HK-2 (cell line): ENCODE data around the gene VGLL3.

Experiments used
- DNase-seq: peaks from one replicate; pipeline ENCODE4 v3.0.0-alpha.2; 2018; ENCODE audit not compliant: unreplicated experiment

VGLL3 gene

DNA sequence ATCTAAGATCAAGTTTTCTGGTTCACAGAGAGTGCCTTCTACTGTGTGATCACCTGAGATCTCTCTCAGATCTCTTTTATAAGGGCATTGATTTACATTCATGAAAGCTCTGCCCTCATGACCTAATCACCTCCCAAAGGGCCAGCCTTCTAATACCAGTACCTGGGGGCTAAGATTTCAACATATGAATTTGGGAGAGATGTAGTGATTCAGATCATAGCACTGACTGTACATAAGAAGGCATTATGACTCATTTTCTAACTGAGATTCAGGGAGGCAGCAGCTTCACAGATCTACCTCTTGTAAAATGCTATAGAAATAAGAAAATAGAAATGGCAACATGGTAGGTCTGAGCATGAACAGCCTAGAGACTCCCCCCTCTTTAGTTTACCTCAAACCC lies 39.6 kb downstream of the VGLL3 start:
- DNase-seq = no peak

DNA sequence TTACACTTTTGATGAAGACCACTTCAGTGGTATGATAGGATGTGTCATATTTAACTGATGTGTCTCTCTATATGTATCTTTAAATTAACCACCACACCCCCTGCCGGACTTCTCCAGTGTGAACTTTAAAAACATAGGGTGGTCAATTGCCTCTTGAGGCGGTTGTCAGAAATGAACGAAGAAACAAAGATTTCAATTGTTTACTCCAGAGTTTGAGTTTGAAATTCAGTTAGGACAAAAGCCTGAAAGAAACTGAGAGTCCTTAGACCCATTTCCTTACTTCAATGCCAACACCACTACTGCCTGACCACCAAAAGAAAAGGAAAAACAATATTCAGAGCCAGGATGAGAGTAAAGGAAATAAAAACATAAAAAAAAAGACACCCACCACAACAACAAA lies 40.2 kb downstream of the VGLL3 start:
- DNase-seq = no peak

DNA sequence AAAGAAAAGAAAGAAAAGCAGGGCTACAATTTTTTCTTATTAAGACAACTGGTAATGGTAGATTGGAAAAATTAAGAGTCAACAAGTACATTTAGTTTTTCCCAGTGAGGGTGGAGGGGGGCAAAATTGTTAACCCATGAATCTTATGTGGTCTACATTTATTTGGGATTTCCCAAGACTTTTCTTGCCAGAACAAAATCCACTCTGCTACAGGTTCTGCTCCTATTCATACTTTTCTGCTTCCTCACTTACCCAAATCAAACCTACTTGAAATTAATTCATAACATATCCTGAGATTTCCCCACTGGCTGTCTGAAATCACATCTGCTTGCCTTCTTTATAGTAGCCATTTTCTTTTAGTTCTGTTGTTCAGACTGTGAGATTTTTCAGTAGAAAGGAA lies 41.1 kb downstream of the VGLL3 start:
- DNase-seq = no peak

DNA sequence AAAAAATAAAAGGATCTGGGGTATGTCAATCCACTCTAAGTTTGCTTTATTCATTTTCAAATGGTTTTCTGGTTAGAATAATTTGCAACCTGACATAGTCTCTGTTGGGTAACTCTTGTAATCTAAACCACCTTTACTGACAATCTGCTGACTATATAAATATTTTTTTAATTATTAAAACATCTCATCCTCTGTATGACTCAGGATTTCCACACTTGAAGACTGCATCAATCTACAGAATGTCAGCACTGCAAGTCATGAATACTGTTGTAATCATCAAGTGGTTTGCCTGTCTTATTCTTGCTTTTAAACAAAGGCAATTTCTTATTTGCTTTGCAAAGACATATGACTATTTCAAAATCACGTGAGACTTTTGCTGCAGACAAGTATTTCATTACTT lies 42.1 kb downstream of the VGLL3 start:
- DNase-seq = no peak

DNA sequence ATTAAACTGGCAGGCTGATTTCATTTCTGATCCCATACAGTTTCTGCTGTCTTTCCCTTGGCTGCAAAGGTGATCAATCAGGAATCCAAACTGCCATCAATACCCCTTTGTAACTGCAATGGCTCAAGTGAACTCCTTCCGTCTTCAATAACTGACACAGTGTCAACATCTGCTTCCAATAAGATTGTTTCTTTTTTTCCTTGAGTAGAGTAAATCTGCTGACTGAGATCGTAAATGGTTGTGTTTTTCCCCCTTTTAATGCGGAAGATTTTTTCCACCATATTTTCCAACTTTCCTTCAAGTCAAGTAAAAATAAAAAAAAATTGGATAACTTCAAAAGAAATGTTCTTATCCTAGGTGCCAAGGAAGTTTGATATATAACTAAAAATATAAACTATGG lies 48.7 kb downstream of the VGLL3 start:
- DNase-seq = no peak

DNA sequence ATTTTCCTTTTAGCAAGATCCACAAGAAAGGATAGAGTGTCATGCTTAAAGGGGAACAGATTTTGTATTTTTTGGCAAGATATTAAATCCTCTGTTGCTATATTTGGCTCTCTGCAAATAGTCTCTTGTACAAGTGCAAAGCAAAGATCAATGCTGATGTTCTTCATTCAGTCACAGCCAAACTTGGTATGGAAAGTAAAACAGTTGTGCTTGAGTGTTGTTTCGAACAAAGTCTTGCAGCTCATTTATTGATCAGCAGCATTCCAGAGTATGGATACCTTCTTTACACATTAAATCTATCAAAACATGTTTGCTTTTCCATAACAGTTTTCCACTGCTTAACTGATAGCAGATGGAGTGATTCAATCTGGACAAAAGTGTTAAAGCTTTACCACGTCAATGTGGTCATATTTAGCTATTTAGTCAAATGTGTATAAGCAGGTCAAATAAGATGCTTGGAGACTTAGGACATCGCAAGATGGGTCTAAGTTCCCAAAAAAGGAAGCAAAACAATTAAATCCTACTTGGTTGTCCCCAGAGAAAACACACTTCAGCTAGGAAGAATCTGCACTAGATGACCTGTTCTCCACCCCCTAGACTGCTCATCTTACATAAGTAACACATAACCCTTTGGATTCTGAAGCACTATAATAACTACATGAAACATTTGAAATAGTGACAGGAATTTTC lies 52.4 kb downstream of the VGLL3 start:
- DNase-seq = no peak

DNA sequence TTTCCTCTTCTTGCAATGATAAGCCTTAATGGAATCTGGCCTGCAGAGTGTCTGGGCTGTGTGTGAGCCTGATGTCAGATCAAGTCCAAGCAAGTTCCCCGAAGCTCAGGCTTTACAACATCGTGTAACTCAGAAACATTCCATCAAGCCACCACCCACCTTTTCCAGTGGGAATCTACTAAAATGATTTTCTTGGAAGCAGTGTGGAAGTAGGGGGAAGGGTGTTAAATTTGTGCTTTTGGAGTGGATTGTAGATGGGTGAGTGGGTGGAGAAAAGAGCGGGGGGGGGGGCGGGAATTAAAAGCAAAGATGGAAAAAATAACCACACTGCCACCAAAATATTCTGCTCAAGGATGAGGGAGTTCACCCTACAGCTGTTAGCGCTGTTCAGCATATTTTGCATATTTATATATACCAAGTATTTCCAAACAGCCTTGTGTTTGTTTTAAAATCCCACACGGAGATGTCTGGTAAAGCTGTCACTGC lies 53.6 kb downstream of the VGLL3 start:
- no peak for DNase-seq

DNA sequence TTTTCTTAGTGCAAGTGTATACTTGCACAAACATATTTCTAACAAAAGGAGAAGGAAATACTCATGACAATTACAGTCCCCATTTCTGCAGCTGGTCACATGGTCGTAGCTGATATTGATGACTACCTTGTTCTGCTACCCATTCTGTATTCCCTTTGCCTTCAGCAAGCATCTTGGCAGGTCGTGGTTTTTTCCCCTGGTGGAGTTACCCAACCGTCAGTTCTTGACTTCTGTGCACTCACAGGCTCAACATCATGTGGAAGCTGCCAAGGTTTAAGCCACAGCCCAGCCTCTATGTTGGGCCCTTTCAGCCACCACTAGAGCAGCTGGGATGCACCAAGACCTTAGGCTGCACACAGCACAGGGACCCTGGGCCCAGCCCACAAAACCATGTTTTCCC lies 56.1 kb downstream of the VGLL3 start:
- DNase-seq = no peak

DNA sequence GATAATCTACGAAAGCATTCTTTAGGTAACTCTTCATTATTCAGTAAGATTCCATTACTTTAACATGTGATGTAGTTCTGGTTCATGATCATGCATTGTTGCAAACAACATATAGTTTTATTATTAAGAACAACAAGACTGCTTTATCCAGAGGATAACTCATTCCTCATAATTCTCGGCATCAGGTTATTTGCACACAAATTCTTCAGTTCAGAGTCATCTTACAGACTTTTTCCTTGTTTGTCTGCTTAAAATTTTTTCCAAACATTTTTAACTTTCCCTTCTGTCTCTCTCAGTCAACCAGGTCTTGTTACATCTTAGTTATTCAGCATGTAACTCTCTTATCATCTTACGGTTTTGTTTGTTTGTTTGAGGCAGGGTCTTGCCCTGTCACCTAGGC lies 60.1 kb downstream of the VGLL3 start:
- no peak for DNase-seq

DNA sequence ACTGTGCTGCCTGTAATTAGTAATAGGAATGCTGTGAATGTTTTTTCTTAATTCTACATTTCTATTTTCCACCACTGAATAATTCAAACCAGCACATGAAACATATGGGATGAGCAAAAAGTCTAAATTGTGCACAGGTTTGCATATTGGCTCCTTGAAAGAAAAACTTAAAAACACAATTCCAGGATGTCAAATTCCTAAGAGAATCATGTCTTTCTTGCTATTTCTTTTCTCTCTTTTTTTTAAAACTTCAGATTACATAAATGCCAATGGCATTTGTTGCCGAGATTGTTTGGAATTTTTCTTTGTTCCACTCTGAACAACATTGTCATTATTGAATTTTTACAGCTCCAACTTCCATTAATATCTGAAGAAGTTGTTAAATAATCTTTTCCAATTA lies 60.8 kb downstream of the VGLL3 start:
- DNase-seq = no peak

DNA sequence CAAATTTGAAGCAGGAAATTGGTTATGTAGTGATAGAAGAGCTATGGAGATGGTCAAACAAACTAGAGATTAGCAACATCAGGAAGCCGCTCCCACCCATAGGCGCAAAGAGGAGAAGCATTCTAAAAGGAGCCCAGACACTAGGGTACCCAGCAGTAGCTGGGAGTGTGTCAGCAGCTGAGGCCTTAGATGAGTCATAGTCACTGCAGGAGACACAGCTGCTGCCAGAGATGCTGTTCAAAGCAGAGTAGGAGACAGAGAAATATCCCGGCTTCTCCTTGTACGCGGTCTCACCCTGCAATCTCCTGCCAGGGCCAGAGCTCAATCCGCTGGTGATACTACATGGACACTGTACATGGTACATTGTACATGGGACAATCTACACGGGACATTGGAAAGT lies 61.9 kb downstream of the VGLL3 start:
- no peak for DNase-seq

DNA sequence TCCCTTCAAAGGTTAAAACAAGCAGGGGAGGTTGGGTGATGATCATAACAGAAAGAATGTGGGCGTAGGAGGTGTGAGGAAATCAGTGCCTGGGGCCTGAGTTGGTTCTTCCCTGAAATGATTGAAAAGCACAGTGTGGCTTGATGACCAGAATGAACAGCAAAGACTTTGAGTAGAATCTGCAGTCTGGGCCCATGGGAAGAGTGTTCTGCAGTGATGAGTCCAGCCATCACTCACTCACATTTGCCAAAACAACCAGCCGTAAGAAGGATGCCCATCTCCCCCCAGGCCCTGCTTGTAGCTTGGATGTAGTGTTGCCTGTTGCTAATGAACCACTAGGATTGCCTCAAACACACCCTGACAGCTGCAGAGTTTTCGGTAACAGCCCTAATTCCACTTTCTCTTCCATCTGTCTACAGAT lies 67.9 kb downstream of the VGLL3 start:
- DNase-seq = no peak

DNA sequence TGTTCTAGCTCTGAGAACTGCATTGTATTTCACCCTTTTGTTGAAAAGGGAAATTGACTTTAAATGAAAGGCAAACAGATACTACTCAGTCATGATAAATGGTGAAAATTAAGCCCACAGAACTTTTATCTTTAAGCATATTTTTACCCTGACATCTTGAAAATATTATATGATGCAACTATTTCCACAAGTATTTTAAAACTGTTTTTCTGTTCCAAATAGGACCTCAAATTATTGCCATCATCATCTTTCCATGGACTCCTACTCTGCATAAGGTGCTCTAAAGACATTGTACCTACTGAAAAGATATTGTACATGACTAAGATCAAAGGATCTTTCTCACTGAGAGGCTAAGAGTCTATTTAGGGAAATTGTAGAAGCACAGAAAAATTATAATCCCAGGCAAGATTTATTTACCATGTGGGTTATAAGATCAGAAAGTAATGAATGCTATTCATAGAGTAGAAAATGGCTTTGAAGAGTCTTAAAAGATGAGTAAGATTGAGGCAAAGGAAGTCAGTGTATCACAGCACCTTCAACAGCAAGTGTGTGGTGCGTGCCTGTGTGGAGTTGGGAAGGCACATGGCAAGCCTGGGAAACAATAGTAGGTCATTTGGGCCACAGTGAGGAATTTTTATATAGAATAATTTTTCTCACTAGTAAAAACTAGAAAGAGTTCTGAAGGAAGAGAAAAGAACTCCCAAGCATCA lies 68.8 kb downstream of the VGLL3 start:
- no peak for DNase-seq

DNA sequence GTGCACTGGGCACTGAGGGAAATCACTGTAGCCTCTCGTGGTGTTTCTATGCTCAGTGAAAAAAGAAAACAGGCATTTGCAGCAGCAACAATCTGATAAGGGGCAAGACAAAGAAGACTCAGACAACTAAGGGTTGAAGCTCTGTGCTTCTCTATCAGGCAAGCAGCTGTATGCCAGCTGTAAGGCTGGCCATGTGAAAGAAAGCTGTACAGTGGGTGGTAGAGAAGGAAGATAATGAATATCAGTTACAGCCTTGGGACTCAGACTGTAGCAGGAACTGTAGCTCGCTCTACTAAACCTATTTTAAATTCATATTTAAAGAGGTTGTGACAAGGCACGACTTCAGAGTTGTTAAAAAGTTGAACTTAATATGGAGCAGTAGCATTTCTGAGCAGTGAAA lies 76.3 kb downstream of the VGLL3 start:
- DNase-seq = no peak

DNA sequence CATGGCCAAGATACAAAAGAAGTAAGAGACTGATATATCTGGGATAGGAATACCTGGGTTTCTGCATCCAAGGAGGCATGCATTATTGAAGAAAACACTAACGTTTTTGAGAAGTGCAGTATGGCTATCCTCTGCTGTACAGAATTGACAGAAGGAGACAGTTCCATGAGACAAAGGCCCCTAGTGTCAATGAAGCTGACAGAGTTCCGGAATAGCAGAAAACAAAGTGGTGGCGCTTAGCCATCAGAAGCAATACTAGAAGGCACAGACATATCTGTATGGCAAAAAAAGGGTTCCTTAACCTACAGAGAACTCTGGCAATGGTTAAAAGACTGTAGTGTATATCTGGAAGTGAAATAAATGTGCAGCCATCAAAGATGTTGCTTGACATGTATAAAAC lies 77.8 kb downstream of the VGLL3 start:
- no peak for DNase-seq

DNA sequence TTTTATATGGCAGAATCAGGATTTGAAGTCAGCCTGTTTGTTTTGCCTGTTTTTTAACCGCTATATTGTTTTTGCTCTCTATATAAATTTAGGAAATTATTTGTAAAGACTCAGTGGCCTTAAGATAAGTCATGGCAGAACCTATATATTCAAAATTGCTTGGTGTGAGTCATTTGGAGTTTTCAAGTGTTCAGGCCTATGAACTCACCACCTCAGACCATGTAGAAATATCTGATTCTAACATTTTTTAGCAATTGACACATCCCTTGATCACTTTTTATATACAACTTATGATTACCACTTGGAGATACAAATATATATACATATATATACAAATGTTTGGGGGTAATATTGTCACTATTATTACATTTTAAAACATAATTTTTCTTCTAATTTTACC lies 95.7 kb downstream of the VGLL3 start:
- DNase-seq = no peak

DNA sequence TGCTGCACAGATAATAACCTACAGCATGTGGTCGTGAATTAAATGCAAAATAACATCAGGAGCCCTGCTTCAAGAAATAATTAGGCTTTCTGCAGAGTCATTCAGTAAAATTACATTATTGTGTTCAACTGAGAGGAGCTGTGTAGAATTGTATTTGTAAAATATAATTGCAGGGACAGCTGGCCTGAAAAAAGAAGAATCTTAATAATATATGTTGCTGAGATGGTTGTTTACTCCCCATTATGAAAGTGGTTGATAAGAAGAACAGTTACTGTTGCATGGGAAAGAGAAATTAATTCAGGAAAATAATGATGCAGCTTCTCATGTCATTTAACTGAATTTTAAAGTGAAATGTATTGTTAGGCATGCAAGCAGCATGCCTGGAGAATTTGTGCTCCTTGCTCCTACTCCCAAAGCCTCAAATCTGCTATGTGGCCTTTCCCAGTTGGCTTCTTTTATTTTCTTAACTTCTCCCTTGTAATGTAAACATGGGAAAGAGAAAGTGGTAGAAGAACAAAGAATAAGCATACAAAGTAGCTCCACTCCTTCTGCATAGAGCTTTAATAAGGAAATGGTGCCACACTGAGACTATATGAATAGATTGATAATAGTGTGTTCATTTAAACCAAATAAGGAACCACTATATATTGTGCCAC lies 100.1 kb downstream of the VGLL3 start:
- DNase-seq = no peak
